NOMO-1 (cell line): ENCODE data around the gene AK5.

Source experiments
- DNase-seq, 2 experiments: peaks; one replicate each; lab custom pipeline; 2025; ENCODE audit not compliant: unreplicated experiment in 2 of 2; lab: John Stamatoyannopoulos, UW

Gene AK5

DNA sequence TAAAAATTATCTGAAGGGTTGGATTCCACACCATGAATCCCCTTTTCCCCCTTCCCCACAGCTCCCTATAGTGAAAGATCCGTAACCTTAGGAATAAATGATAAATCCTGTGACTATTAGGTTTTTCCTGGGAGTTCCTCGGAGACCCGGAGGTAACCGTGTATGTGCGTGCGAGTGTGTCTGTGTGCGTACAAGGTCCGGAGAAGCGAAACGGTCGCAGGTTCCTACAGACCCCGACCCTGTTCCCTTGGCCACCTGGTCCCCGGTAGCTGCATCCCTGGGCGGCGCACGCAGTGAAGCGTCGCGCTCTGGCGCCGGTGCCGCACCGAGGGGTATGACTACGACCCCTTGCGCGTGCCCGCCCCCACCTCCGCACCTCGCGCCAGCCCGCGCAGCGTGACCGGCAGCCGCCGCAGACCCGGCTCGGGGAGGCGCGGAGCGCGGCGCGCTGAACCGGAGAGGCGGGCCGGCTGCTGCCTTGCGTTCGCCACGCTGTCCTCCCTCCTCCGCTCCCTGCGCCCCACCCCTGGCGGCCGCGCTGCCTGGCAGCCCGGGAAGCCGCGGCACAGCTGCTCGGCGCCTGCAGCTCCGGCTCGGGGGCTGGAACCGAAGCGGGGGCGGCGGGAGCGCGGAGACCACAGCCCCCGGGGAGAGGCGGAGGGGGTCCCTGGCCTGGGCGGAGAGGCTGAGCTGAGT is at the start of gene AK5:
Gene AK5 (plus strand): TSS at position 529 of the 696 bp plus-strand sequence. CDS start 295 bp downstream, outside the sequence.
- DNase-seq = peak; percentile 20 to 32

- no peak for DNase-seq
These were observed 49.0 kb upstream of the AK5 start for GRCh38 chr1:77232829-77233228.

GRCh38 chr1:77234096-77234495 is 47.7 kb upstream of the AK5 start:
- DNase-seq = no peak

- no peak for DNase-seq
These were observed 46.9 kb upstream of the AK5 start for GRCh38 chr1:77234943-77235342.

GRCh38 chr1:77238462-77238861 is 43.4 kb upstream of the AK5 start:
- peak; percentile 35 to 74 for DNase-seq

DNA sequence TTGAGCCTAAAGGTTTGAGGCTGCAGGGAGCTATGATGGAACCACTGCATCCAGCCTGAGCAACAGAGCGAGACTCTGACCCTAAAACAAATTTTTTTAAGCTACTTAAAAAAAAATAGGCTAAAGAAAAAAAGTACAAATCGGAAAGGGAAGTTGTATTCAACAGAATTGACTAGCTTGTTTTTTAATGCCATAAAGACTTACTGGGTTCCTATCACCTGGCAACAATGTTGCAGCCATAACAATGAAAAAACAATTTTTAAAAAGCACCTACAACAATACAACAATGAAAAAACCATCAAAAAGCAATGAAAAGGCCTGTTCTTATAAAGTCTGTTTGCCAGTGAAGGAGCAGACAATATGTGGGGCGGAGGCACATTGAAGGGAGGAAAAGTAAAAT is 42.5 kb upstream of the AK5 start:
- no peak for DNase-seq

DNA sequence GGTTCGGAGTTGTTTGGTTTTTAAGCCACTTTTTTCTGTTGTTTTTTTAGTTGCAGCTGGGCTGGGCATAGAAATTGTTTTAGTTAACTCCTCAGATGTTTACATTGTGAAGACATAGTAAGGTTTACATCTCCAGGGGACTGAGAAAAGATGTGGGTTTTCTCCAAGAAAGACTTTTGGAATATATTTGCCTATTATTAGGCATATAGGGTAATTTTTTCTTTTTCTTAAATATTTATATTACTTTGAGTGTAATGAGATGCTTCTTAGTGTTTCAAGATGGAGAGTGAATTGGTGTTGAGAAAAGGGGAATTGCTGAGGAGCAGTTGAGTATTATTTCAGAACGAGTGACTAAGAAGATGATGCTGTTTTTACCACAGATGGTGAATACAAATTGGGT is 36.0 kb upstream of the AK5 start:
- no peak for DNase-seq

GRCh38 chr1:77250126-77250525 is 31.7 kb upstream of the AK5 start:
- DNase-seq = no peak

- no peak for DNase-seq
These were observed 28.6 kb upstream of the AK5 start for GRCh38 chr1:77253211-77253610.

DNA sequence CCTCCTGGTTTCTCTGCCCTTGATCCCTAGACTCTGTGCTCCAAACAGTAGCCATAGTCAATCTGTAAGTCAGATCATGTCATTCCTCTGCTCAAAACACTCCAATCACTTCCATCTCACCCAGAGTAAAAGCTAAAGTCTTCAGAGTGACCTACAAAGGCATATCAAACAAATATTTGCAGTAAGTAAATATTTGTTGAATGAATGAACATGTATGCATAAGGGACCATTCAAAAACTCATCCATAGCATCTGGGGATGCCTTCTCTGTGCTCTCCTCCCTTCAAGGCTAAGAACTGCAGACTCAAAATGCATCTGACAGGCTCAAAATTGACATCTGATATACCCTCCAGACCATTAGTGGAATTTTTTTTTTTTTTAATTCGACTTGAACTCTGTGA is 18.1 kb upstream of the AK5 start:
- no peak for DNase-seq

GRCh38 chr1:77265180-77265579 is 16.6 kb upstream of the AK5 start:
- no peak for DNase-seq

DNA sequence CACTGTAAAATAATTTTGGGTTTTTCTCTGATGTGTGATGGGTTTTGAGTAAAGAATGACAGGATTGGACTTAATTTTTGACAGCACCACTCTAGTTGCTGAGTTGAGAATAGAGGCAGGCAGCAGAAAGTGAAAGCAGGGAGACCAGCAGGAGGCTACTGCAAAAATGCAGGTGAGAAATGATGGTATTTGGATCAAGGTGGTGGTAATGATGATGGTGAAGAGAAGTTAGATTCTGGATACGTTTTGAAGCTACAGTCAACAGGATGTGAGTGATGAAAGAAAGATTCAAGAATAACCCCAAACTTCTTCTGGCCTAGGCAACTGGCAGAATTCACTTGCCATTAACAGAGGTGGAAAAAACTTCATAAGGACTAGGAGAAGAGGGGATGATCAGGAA is 14.8 kb upstream of the AK5 start:
- no peak for DNase-seq

- peak in 1 of 2 experiments; percentile 58 for DNase-seq
These were observed 9.8 kb upstream of the AK5 start for GRCh38 chr1:77271852-77272580.

GRCh38 chr1:77273891-77274290 is 7.9 kb upstream of the AK5 start:
- DNase-seq = no peak

DNA sequence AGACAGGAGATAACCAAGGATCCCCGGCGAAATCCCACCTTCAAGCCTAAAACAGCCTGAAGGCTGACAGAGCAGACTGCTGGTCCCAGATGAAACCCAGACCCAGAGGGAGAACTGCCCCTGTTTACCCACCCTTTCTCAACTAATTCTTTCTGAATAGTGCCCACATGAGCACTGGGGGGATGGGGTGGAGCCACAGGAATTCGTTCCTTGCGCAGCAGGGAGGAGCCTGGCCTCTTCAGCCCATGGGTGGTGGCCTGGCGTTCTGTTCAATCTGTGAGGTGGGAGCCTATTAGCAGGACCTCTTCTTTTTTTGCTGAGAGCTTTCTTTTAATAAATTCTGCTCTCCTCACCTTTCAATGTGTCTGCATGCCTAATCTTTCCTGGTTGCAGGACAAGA is 6.6 kb upstream of the AK5 start:
- no peak for DNase-seq

DNA sequence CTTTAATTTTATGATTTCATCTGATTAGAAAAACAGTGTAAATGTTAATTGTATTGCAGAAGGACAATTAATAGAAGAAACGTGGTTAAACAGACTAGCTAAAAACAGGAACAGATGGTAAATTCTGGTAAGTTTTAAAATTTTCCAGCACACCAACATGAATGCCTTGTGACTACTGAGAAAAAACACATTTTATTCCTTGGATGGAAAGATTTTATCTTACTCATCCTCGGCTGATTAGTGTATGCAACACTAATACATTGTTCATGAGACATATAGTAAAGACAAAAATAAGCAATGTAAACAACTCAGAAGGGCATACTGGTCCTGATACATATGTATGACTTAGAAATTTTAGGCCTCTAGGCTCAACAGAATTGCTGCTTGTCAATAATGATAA is 4.9 kb upstream of the AK5 start:
- no peak for DNase-seq

GRCh38 chr1:77279929-77280328 is 1.9 kb upstream of the AK5 start:
- peak; percentile 87 to 95 for DNase-seq

DNA sequence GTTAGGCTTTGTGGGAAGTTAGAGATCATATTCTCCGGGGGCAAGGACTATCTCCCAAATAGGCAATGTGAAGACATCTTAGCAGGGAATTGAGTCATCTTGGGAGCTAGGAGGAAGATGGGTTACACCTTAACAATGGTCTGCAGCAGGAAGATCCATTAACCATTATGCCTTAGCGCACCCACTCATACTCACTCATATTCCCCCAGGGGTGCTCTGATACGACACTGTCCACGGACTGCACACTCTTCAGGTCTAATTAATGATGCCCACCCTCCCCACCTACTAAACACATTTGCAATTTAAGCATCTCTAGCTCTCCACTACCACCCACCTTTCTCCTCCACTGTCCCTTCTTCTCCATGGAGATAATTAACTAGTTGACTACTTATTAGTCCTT is 857 bp upstream of the AK5 start:
- no peak for DNase-seq

- DNase-seq = no peak
These were observed 507 bp downstream of the AK5 start for GRCh38 chr1:77282187-77282865.

DNA sequence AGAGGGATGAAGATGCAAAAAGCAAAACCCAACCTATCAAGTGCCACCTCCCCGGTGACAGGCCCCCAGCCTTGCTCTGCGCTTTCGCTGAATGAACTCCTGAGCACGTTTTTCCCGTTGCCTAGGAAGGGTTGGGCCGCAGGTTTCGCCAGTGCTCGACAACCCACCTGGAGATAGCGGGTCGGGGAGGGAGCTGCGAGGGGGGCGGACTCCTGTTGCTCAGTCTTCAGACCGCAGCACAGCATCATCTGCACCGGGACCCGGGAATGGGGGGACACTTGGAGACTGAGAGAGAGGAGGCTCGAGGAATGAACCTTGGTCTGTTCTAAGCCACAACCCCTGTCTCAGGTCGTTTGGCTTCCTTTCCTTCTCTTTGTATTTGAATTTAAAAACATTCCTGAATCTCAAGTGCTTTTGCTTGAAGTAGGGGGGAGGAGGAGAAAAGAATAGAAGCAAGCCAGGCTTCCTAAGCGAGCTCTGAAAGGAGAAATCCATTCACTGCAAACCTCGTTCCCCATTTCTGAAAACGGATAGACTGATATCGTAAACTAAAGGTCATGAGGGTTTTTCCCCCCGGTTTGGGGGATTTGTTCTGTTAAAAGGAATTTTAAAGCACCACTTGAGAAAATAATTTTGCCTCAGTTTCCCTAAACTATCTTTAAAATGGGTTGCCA is 1.2 kb downstream of the AK5 start:
- no peak for DNase-seq

- no peak for DNase-seq
These were observed 2.0 kb downstream of the AK5 start for GRCh38 chr1:77283701-77284425.
